ENCODE results near the gene SLC18A3. TPM values are rescaled to one million over a fixed set of nuclear protein-coding genes. Genes with fewer than 3 reads are reported as not detected.
A peak's percentile ranks its signal among the peaks of the same experiment; 100 is the strongest.

The SLC18A3 gene
- total RNA-seq, 1 experiment from 2014 or later, result 0.13 TPM

DNA sequence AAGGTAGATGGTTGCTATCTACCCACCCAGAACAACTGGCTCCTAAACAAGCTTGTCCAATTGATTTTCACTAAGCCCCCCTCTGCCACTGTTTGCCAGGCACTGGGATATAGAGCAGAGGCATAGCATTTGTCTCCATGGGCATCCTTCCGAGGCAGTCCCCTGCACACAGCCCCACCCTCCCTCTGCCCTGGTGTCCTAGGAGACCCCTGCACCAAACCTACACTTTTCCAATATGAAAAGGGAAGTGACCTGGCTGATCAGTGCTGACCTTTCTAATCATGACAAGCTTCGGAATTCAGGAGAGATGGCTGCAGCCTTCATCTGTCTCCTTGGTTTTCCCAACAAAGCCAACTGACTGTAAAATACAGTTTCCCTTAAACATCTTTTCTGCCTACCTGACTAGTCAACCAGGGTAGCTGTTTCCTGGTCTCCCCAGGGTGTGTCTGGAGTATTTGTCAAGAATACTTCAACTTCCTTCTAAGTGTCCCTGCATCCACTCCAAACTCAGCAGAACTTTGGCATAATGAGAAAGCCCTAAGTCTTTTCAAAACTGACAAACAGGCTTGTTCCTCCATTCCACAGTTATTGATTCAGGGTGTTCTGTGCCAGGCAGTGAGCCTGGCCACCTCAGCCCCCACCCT lies 7.6 kb upstream of the SLC18A3 start:
- peaks cover 63% of the 10 kb centered on the region for H3K27me3 Mint-ChIP-seq (ENCODE audit: low read depth)

DNA sequence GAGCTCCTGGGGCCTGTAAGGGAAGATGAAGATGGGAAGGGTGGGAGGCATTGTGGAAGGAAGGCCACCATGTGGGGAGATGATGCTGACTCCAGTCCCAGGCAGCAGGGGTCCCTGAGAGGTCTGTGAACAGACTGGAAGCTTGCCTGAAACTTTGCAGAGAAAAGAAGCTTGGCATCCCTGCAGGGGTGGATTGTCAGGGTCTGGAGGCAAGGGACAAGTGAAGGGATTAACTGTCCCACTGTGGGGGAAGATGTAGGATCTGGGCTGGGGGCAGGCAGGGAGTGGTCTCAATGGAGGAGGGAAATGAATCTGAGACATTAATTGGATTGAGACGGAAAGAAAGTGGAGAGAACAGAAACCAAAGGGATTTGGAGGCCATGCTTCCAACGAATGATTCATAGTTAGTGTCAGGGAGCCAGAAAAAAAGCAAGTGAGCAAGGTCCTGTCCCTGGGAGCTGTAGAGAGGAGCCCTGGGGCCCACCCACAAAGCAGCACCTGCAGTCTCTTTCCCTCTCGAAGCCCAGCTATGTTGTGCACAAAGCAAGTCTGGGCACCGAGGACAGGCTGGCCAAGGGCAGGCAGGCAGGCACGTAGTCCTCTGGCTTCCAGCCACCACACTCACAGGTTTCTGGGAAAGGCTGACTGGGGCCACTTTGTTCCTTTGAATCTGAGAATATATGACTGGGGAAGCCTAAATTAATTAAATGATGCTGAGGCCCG lies 4.7 kb upstream of the SLC18A3 start:
- CTCF ChIA-PET, result no interaction called here

More for the DNA sequence above, 7.6 kb upstream of the SLC18A3 start:
- no peaks in the 10 kb centered on the region for H3K9me3 Mint-ChIP-seq
- ChIA-PET POLR2A (no interaction called here), CTCF (interaction anchor here (2.3 kb wide), 1 partner anchor 9 kb away, joined by 7 read pairs; no protein-coding TSS in a partner anchor)
- no peak for TF ChIP-seq ESRRA (CRISPR knock-in tag; IDR thresholded peaks at IDR 0.05; ENCODE audit: borderline replicate concordance)
- TF ChIP-seq GTF2I (CRISPR knock-in tag; conservative IDR thresholded peaks at IDR 0.05), result no peak
- TF ChIP-seq, protein P1, sequence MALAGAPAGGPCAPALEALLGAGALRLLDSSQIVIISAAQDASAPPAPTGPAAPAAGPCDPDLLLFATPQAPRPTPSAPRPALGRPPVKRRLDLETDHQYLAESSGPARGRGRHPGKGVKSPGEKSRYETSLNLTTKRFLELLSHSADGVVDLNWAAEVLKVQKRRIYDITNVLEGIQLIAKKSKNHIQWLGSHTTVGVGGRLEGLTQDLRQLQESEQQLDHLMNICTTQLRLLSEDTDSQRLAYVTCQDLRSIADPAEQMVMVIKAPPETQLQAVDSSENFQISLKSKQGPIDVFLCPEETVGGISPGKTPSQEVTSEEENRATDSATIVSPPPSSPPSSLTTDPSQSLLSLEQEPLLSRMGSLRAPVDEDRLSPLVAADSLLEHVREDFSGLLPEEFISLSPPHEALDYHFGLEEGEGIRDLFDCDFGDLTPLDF (CRISPR knock-in tag; IDR thresholded peaks at IDR 0.05), result no peak
- TF ChIP-seq, protein P2, sequence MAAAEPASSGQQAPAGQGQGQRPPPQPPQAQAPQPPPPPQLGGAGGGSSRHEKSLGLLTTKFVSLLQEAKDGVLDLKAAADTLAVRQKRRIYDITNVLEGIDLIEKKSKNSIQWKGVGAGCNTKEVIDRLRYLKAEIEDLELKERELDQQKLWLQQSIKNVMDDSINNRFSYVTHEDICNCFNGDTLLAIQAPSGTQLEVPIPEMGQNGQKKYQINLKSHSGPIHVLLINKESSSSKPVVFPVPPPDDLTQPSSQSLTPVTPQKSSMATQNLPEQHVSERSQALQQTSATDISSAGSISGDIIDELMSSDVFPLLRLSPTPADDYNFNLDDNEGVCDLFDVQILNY (CRISPR knock-in tag; IDR thresholded peaks at IDR 0.05), result no peak
- TF ChIP-seq, protein P3, sequence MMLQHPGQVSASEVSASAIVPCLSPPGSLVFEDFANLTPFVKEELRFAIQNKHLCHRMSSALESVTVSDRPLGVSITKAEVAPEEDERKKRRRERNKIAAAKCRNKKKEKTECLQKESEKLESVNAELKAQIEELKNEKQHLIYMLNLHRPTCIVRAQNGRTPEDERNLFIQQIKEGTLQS (CRISPR knock-in tag; conservative IDR thresholded peaks at IDR 0.05), result no peak
- no peaks in the 10 kb centered on the region for H3K36me3 Mint-ChIP-seq
- ATAC-seq (no peak), DNase-seq (ENCODE audit: low spot score) (no peak)
- no peak overlapping the region for H3K27ac Mint-ChIP-seq
- H3K4me3 Mint-ChIP-seq, result no peak overlapping the region
- H3K4me1 Mint-ChIP-seq, result peaks cover 6% of the 10 kb centered on the region

More for the DNA sequence above, 4.7 kb upstream of the SLC18A3 start:
- TF ChIP-seq FOXP1 (CRISPR knock-in tag; IDR thresholded peaks at IDR 0.05; ENCODE audit: borderline replicate concordance) (no peak), CBFB (CRISPR knock-in tag; IDR thresholded peaks at IDR 0.05; ENCODE audit: low read depth) (no peak)
- TF ChIP-seq, protein P4, sequence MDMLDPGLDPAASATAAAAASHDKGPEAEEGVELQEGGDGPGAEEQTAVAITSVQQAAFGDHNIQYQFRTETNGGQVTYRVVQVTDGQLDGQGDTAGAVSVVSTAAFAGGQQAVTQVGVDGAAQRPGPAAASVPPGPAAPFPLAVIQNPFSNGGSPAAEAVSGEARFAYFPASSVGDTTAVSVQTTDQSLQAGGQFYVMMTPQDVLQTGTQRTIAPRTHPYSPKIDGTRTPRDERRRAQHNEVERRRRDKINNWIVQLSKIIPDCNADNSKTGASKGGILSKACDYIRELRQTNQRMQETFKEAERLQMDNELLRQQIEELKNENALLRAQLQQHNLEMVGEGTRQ (CRISPR knock-in tag; IDR thresholded peaks at IDR 0.05), result no peak
- TF ChIP-seq, protein P5, sequence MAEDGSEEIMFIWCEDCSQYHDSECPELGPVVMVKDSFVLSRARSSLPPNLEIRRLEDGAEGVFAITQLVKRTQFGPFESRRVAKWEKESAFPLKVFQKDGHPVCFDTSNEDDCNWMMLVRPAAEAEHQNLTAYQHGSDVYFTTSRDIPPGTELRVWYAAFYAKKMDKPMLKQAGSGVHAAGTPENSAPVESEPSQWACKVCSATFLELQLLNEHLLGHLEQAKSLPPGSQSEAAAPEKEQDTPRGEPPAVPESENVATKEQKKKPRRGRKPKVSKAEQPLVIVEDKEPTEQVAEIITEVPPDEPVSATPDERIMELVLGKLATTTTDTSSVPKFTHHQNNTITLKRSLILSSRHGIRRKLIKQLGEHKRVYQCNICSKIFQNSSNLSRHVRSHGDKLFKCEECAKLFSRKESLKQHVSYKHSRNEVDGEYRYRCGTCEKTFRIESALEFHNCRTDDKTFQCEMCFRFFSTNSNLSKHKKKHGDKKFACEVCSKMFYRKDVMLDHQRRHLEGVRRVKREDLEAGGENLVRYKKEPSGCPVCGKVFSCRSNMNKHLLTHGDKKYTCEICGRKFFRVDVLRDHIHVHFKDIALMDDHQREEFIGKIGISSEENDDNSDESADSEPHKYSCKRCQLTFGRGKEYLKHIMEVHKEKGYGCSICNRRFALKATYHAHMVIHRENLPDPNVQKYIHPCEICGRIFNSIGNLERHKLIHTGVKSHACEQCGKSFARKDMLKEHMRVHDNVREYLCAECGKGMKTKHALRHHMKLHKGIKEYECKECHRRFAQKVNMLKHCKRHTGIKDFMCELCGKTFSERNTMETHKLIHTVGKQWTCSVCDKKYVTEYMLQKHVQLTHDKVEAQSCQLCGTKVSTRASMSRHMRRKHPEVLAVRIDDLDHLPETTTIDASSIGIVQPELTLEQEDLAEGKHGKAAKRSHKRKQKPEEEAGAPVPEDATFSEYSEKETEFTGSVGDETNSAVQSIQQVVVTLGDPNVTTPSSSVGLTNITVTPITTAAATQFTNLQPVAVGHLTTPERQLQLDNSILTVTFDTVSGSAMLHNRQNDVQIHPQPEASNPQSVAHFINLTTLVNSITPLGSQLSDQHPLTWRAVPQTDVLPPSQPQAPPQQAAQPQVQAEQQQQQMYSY (CRISPR knock-in tag; IDR thresholded peaks at IDR 0.05), result no peak
- TF ChIP-seq, protein P6, sequence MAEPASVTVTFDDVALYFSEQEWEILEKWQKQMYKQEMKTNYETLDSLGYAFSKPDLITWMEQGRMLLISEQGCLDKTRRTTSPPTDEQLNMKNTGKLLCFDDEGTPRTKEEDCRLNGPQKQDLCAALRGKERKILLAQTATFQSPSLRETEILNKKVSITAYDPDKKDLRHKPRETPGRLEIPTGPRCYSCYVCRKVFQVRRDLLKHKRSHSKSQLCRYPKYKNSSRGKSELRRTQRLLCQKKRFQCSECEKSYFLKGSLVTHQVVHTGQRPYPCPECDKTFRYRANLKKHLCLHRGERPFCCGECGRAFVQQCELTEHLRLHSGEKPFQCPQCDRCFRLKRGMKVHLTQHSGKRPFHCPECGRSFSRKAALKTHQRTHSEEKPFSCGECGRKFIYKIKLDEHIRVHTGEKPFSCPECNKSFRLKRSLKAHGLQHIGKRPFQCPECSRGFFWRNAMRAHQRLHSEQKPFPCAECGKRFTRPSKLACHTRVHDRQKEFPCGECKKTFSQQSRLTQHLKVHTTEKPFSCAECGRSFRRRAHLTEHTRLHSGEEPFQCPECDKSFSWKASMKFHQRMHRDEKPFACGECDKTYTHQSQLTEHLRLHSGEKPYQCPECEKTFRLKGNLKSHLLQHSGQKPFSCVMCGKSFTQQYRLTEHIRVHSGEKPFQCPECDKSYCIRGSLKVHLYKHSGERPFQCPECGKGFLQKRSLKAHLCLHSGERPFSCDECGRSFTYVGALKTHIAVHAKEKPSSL (CRISPR knock-in tag; conservative IDR thresholded peaks at IDR 0.05), result no peak
- no peaks in the 10 kb centered on the region for H3K36me3 Mint-ChIP-seq
- H3K9me3 Mint-ChIP-seq, result no peaks in the 10 kb centered on the region
- H3K4me1 Mint-ChIP-seq, result peaks cover 14% of the 10 kb centered on the region
- no peak overlapping the region for H3K27ac Mint-ChIP-seq
- no peak overlapping the region for H3K4me3 Mint-ChIP-seq
- POLR2A ChIA-PET, result no interaction called here
- DNase-seq (ENCODE audit: low spot score) (peak; percentile 3), ATAC-seq (no peak)
- peaks cover 85% of the 10 kb centered on the region for H3K27me3 Mint-ChIP-seq (ENCODE audit: low read depth)

Data from WTC11 (cell line).